ENCODE measurements around the gene ART4.

ART4 gene

DNA sequence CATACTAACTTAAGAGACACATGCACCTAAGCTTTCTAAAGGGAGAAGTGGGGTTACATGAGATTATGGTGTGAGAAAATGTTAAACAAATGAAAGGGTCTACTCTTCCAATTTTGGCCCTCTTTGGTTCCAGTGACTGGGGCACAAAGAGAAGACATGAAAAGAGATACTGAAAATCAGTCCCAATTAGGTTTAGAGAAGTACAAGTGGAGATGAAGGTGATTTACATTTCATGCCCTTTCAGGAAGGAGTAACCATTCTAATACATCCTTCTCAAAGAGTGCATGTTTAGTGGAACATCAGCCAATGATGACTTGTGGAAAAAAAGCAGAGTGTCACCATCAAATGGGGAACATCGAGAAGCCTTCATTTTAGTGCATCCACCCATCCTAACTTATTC is 27.9 kb upstream of the ART4 start:
- H3K9me3 Mint-ChIP-seq: no peaks in the 10 kb centered on the region
- H3K36me3 Mint-ChIP-seq (ENCODE audit: low read depth): no peaks in the 10 kb centered on the region
- no peak overlapping the region for H3K4me3 Mint-ChIP-seq

DNA sequence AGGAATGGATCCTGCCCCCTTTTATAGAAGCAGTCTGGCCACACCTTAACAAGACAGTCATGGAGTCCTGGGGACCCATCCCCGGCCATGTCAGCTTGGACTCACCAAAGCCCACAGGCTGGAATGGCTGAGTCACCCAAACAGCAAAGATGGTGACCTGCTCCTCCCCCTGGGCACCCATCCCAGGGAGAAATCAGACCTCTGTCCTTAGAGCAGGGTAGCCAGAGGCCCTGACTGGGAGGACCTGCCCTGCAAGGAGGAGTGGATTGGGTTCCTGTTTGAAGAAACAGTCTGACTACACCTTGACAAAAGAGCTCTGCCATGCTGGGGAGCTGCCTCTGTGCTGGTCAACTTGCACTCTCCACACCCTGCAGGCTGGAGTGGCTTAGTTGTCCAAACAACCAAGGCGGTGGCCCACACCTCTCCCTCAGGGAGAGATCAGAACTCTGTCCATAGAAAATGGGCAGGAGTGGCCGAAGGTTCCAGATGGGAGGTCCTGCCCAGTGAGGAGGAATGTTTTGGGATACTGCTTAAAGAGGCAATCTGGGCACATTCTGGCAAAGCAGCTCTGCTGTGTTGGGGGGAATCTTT is 25.7 kb upstream of the ART4 start:
- Mint-ChIP-seq H3K4me1 (ENCODE audit: low read depth) (no peaks in the 10 kb centered on the region), H3K9me3 (peaks cover 4% of the 10 kb centered on the region), H3K27ac (no peak overlapping the region), H3K27me3 (no peaks in the 10 kb centered on the region), H3K36me3 (ENCODE audit: low read depth) (no peaks in the 10 kb centered on the region), H3K4me3 (no peak overlapping the region)

More for the DNA sequence above, 27.9 kb upstream of the ART4 start:
- H3K4me1 Mint-ChIP-seq (ENCODE audit: low read depth): no peaks in the 10 kb centered on the region
- no peaks in the 10 kb centered on the region for H3K27me3 Mint-ChIP-seq
- no peak overlapping the region for H3K27ac Mint-ChIP-seq

DNA sequence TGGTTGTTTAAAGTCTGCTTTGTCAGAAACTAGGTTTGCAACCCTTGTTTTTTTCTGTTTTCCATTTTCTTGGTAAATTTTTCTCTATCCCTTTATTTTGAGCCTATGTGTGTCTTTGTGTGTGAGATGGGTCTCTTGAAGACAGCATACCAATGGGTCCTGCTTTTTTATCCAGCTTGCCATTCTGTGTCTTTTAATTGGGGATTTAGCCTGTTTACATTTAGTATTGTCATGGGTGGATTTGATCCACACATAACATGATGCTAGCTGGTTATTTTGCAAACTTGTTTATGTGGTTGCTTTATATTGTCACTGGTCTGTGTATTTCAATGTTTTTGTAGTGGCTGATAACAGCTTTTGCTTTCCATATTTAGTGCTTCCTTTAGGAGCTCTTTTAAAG is 17.2 kb upstream of the ART4 start:
- no peak overlapping the region for H3K27ac Mint-ChIP-seq
- H3K36me3 Mint-ChIP-seq (ENCODE audit: low read depth): peaks cover 5% of the 10 kb centered on the region
- H3K27me3 Mint-ChIP-seq: no peaks in the 10 kb centered on the region
- peaks cover 13% of the 10 kb centered on the region for H3K9me3 Mint-ChIP-seq
- no peak overlapping the region for H3K4me3 Mint-ChIP-seq
- no peaks in the 10 kb centered on the region for H3K4me1 Mint-ChIP-seq (ENCODE audit: low read depth)

DNA sequence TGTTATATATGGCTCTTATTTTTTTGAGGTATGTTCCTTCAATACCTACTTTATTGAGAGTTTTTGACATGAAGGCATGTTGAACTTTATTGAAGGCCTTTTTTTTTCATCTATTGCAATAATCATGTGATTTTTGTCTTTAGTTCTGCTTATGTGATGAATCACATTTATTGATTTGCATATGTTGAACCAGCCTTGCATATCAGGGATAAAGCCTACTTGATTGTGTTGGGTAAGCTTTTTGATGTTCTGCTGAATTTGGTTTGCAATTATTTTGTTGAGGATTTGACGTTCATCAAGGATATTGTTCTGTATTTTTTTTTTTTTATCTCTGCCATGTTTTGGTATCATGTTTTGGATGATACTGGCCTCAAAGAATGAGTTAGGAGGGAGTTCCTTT is 15.2 kb upstream of the ART4 start:
- H3K9me3 Mint-ChIP-seq: peaks cover 13% of the 10 kb centered on the region
- H3K27me3 Mint-ChIP-seq: no peaks in the 10 kb centered on the region
- H3K4me3 Mint-ChIP-seq: no peak overlapping the region
- no peak overlapping the region for H3K27ac Mint-ChIP-seq
- H3K36me3 Mint-ChIP-seq (ENCODE audit: low read depth): peaks cover 5% of the 10 kb centered on the region
- peaks cover 3% of the 10 kb centered on the region for H3K4me1 Mint-ChIP-seq (ENCODE audit: low read depth)

DNA sequence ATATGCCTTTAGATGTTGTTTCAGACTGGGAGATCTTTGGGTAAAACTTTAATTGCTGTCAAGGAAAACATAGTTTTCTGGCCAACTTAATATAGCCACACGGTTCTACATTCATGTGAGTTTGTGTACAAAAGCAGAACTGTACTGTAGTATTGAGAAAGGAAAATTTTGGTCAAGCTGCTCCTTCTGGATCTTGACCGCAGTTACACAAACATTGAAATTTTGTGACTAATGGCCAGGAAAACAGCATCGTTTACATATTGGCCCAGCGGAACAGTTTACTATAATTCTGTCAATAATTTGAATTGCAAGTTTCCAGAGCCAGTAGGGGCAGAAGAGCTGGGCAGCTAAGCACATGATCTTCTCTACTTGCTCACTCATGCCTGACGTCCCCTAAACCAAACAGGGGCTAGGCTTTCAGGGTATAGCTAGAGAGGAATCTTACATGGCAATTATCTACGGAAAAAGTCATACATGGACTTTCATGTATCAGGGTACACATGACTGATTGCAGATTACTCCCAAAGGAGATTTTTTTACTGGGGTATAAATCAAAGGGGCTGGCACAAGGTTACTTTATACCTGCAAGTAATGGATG is 11.4 kb upstream of the ART4 start:
- H3K4me1 Mint-ChIP-seq (ENCODE audit: low read depth): peaks cover 3% of the 10 kb centered on the region
- H3K4me3 Mint-ChIP-seq: no peak overlapping the region
- no peaks in the 10 kb centered on the region for H3K36me3 Mint-ChIP-seq (ENCODE audit: low read depth)
- no peaks in the 10 kb centered on the region for H3K27me3 Mint-ChIP-seq
- H3K27ac Mint-ChIP-seq: no peak overlapping the region
- peaks cover 9% of the 10 kb centered on the region for H3K9me3 Mint-ChIP-seq

DNA sequence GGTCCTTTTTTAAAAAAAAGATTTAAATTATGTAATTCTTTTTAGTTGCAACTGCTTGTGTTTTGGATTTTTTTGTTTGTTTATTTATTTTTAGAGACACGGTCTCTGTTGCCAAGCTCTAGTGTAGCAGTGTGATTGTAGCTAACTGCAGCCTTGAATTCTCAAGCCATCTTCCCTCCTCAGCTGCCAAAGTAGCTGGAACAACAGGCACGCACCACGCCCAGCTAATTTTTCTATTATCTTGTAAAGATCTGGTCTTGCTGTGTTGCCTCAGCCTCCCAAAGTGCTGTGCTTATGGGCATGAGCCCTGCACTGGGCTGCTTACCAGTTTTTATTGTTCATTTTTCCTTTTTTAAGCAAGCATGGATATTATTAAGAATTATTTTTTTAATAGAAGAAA is 10.6 kb upstream of the ART4 start:
- H3K4me1 Mint-ChIP-seq (ENCODE audit: low read depth): peaks cover 3% of the 10 kb centered on the region
- no peaks in the 10 kb centered on the region for H3K36me3 Mint-ChIP-seq (ENCODE audit: low read depth)
- H3K27ac Mint-ChIP-seq: no peak overlapping the region
- no peak overlapping the region for H3K4me3 Mint-ChIP-seq
- H3K9me3 Mint-ChIP-seq: peaks cover 3% of the 10 kb centered on the region
- no peaks in the 10 kb centered on the region for H3K27me3 Mint-ChIP-seq

DNA sequence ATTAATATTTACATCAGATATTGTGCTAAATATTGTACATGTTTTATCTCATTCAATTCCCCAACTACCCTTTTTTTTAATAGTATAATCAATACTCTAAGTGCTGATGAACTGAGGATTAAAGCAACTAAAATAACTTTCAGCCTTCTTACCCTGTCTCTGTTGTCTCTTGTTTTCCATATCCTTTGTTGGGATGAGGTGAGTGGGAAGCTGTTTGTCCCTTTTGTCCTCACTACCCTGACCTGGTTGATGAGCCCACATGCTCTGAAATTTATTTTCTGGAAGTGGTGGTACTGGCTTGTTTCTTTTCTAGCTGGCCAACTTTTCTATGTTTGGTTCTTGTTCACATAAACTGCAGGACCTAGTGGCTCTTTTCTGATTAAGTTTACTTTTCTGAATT is 9.6 kb upstream of the ART4 start:
- Mint-ChIP-seq H3K9me3 (no peaks in the 10 kb centered on the region), H3K27ac (no peak overlapping the region), H3K4me3 (no peak overlapping the region)

DNA sequence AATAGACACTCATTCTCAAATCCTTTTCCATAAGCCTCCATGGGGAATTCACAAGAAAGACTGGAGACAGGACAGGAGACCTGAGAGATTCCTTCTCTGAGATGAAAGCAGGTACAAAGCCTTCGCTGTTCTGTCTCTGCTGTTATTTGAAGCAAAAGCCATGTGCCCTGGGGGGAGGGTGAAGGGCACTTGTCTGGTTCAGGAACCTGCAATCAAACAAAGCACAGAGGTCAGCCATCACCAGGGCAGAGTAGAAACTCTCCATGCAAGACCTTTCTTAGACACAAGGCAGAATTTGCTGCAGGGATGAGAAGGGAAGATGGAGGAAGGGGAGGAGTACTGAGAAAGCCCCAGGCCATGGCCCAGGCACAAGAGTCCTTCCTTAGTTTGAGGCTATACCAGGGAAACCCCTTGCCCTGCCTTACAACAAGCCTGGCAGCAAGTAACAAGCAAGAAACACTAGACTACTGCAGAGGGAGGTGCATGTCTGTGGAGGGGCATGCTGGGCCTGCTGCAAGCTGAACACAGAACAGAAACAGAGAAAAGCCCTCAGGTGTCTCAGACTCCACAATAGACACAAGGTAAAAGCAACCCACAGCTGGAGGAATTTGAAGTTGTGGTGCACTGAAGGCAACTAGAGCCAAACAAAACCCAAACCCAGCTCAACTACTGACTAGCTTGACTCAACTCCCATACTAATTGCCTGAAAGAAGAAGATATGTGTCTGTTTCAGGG is 7.8 kb upstream of the ART4 start:
- Mint-ChIP-seq H3K36me3 (ENCODE audit: low read depth) (no peaks in the 10 kb centered on the region), H3K4me3 (no peak overlapping the region), H3K27me3 (no peaks in the 10 kb centered on the region), H3K4me1 (ENCODE audit: low read depth) (peaks cover 9% of the 10 kb centered on the region), H3K9me3 (no peaks in the 10 kb centered on the region), H3K27ac (no peak overlapping the region)

More for the DNA sequence above, 9.6 kb upstream of the ART4 start:
- Mint-ChIP-seq H3K27me3 (no peaks in the 10 kb centered on the region), H3K36me3 (ENCODE audit: low read depth) (no peaks in the 10 kb centered on the region), H3K4me1 (ENCODE audit: low read depth) (peaks cover 3% of the 10 kb centered on the region)

DNA sequence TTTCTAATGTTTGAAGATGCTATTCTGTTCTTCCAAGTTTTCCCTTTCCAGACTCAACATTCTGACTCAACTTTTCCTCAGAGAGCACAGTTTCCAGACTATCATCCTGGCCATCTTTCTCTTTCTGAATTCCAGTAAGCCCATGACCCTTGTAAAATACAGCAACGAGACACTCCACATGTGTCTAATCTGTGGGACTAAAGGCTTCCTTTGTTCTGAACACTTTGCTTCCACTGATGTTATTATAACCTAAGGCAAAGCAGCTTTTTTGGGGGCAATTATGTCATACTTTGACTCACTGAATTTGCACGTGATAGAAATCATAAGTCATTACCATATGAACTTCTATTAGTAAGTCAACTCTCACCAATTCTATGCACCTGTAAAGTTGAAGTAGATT is 6.3 kb upstream of the ART4 start:
- no peaks in the 10 kb centered on the region for H3K9me3 Mint-ChIP-seq
- H3K36me3 Mint-ChIP-seq (ENCODE audit: low read depth): no peaks in the 10 kb centered on the region
- no peak overlapping the region for H3K27ac Mint-ChIP-seq
- H3K4me3 Mint-ChIP-seq: no peak overlapping the region
- no peaks in the 10 kb centered on the region for H3K27me3 Mint-ChIP-seq
- peaks cover 13% of the 10 kb centered on the region for H3K4me1 Mint-ChIP-seq (ENCODE audit: low read depth)

DNA sequence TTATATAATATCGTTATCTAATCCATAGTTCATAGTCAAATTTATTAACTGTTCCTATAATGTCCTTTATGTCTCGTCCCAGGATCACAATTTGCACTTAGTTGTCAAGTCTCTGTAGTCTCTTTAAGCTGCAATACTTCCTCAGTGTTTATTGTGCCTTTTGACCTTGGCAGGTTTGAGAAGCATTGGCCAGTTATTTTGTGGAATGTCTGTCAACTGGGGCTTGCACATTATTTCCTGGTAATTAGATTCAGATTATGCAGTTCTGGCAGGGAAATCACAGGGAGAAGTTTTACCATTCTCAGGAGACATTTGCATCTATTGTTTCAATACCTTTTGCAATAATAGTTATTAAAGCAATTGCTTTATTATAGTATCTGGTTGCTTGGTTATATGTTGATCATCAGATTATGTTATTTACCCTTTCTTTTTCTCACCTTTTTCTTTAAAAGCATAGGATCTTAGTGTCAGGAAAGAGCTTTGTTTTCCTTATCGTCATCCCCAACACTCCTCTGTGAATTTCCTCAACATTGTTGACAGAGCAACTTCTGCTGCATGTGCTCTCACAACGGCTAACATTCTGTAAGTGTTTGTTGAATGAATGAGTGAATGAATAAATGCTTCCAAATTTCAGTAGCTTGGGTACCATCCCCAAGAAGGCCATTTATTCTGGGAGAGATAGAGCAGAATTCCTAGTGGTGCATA is 3.7 kb upstream of the ART4 start:
- H3K27me3 Mint-ChIP-seq: no peaks in the 10 kb centered on the region
- H3K4me3 Mint-ChIP-seq: no peak overlapping the region
- peaks cover 13% of the 10 kb centered on the region for H3K4me1 Mint-ChIP-seq (ENCODE audit: low read depth)
- no peak overlapping the region for H3K27ac Mint-ChIP-seq
- H3K36me3 Mint-ChIP-seq (ENCODE audit: low read depth): no peaks in the 10 kb centered on the region
- H3K9me3 Mint-ChIP-seq: no peaks in the 10 kb centered on the region

DNA sequence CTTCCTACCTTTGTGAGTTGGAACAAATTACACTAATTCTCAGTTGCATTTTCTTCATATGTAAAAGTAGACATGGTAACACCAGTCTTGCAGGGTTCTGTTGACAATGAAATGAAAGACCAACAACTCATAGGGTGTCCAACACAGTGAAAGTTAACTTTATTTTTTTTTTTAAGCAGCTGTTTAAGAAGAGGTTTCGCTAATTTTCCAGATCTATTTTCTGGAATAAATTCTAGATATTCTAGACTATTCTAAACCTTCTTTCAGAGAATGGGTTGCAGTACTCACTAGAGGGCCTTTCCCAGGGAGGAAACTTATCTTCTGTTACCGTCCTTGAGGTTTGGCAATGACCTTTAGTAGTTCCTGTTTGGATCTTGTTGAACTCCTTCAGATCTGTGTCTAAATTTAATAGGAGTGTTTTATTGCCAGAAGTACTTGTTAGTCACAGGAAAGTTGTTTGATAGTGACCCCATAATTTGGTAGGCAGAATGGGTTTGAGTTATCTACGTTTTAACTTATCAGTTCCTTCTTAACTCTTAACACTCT is 2.8 kb upstream of the ART4 start:
- Mint-ChIP-seq H3K27me3 (no peaks in the 10 kb centered on the region), H3K36me3 (ENCODE audit: low read depth) (no peaks in the 10 kb centered on the region), H3K4me3 (no peak overlapping the region), H3K4me1 (ENCODE audit: low read depth) (peaks cover 13% of the 10 kb centered on the region), H3K9me3 (no peaks in the 10 kb centered on the region), H3K27ac (no peak overlapping the region)

DNA sequence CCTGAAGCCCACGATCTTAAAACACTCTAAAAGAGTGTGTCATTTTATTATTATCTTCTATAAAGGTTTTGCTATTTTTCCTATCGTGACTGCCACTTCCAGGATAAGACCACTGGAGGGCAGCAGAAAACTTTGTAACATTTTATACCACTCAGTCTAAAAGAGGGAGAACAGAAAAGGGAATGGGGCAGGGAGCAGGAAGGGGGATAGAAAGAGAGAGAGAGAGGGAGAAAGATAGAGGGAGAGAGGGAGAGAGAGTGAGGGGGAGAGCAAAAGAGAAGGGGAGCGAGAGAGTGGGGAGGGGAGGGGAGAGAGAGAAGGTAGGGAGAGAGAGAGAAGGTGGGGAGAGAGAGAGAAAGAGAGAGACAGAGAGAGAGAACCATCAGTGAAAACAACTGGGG is 2.0 kb upstream of the ART4 start:
- peaks cover 13% of the 10 kb centered on the region for H3K4me1 Mint-ChIP-seq (ENCODE audit: low read depth)
- H3K27me3 Mint-ChIP-seq: no peaks in the 10 kb centered on the region
- no peaks in the 10 kb centered on the region for H3K9me3 Mint-ChIP-seq
- H3K27ac Mint-ChIP-seq: no peak overlapping the region
- no peak overlapping the region for H3K4me3 Mint-ChIP-seq
- no peaks in the 10 kb centered on the region for H3K36me3 Mint-ChIP-seq (ENCODE audit: low read depth)

DNA sequence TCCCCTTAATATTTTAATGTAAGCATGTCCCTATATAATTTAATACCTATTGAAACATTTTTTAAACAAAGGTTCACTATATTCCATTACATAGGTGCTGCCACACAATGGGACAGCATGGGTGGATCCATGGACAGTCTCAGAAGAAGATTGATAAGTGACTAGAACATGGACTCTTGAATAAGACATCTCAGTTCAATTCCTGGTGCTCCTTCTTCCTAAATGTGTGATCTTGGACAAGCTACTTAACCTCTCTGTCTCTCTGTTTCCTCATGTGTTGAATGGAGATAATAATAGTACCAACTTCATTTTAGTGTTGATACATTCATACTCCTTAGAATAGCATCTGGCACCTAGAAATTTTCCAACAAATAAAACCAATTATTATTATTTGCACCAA is 1.1 kb upstream of the ART4 start:
- no peak overlapping the region for H3K27ac Mint-ChIP-seq
- peaks cover 13% of the 10 kb centered on the region for H3K4me1 Mint-ChIP-seq (ENCODE audit: low read depth)
- no peaks in the 10 kb centered on the region for H3K36me3 Mint-ChIP-seq (ENCODE audit: low read depth)
- H3K27me3 Mint-ChIP-seq: peaks cover 2% of the 10 kb centered on the region
- H3K9me3 Mint-ChIP-seq: no peaks in the 10 kb centered on the region
- no peak overlapping the region for H3K4me3 Mint-ChIP-seq

DNA sequence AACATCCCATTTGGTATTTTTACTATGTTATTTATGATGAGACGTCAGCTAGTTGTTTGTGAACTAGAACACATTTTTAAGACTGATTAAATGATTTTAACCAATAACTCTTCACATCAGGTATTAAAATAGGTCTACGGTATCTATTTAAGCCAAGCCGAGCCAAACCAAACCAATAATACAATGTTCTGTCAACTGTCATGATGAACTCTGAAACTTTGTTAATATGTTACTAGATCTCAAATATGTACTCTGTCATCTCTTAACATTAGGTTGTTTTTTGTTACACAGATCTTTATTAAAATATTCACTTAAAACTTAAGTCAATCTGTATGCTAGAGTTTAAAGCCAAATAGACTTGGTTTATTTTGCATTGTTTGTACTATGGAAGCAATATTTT is 1.0 kb downstream of the ART4 start:
- H3K4me1 Mint-ChIP-seq (ENCODE audit: low read depth): peaks cover 13% of the 10 kb centered on the region
- H3K27ac Mint-ChIP-seq: no peak overlapping the region
- H3K4me3 Mint-ChIP-seq: no peak overlapping the region
- peaks cover 11% of the 10 kb centered on the region for H3K27me3 Mint-ChIP-seq
- H3K36me3 Mint-ChIP-seq (ENCODE audit: low read depth): no peaks in the 10 kb centered on the region
- H3K9me3 Mint-ChIP-seq: no peaks in the 10 kb centered on the region

DNA sequence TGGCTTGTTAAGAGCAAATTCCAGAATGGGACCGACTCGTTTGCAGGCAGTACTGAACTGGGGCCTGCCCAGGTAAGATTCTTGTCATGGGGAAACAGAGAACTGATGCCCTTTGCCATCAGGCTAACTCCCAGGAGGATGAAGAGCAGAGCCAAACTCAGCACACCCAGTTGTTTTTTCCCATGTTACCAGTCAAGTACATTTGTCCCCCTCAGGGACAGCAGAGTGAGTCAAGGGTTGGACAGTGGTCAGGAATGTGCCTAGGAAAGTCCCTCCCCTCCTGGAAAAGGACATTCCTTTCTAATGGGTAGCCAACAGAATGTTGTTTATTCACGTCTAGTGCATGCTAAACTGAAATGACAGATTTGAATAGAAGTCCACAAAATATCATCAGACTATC is 1.6 kb downstream of the ART4 start:
- H3K4me1 Mint-ChIP-seq (ENCODE audit: low read depth): peaks cover 13% of the 10 kb centered on the region
- H3K36me3 Mint-ChIP-seq (ENCODE audit: low read depth): no peaks in the 10 kb centered on the region
- H3K27ac Mint-ChIP-seq: no peak overlapping the region
- H3K27me3 Mint-ChIP-seq: peaks cover 11% of the 10 kb centered on the region
- H3K9me3 Mint-ChIP-seq: no peaks in the 10 kb centered on the region
- H3K4me3 Mint-ChIP-seq: no peak overlapping the region
